HepG2 (cell line): ENCODE measurements around the gene CD28. TPM values are rescaled to one million over a fixed set of nuclear protein-coding genes. Genes with fewer than 3 reads are reported as not detected.

Experiments used
- ATAC-seq: fragments of 200-7000 bp; cut with Tn5 transposase; 3 replicates; pipeline ENCODE4 v1.9.1; 2020; ENCODE audit warnings: mild to moderate bottlenecking, moderate library complexity
- BruUV-seq: library from RNA; stranded (reverse); fragments of 400-500 nt; replicated peaks from 2 replicates; lab custom pipeline; 2021; lab: Mats Ljungman, UMichigan
- CTCF ChIA-PET: fragments of 300-600 bp; formaldehyde crosslinking; extraction: SDS; loops from one replicate; lab custom pipeline; 2021; ENCODE audit warnings: low total read pairs, inconsistent platforms, low intra/inter-chr PET ratio; lab: Yijun Ruan, JAX
- POLR2A ChIA-PET: fragments of 350-600 bp; sonication (Branson Sonifier 250); formaldehyde crosslinking; loops from one replicate; lab custom pipeline; 2020; ENCODE audit warnings: antibody characterized with exemption, inconsistent platforms; lab: Yijun Ruan, JAX
- DNase-seq: peaks from one replicate; pipeline ENCODE4 v3.0.0-alpha.2; 2015; ENCODE audit warnings: low spot score
- FAIRE-seq: peaks from 3 replicates; lab custom pipeline; 2011; peaks lifted over from hg19 to GRCh38; lab: Jason Lieb, UNC
- H2AFZ ChIP-seq: one replicate; pipeline ENCODE4 v1.6.1; 2011; ENCODE audit warnings: low read length, inconsistent platforms
- H3K27ac ChIP-seq: fragments of 300-600 bp; 3 replicates; pipeline ENCODE4 v1.8.0; 2011; ENCODE audit warnings: mixed run types, mild to moderate bottlenecking, mixed read lengths, low read length, inconsistent platforms; ENCODE audit not compliant: insufficient read depth; ENCODE audit errors: extremely low read length
- H3K27me3 ChIP-seq, 2 experiments: fragments of 200-600 bp in 1 of 2; 2 replicates in 1 of 2; 3 replicates in 1 of 2; pipeline versions ENCODE4 v1.6.0 to v1.8.0; 2011; ENCODE audit warnings: low read length in 2 of 2, mild to moderate bottlenecking in 2 of 2, moderate library complexity in 2 of 2, inconsistent platforms in 1 of 2; ENCODE audit not compliant: insufficient read depth in 2 of 2, control insufficient read depth in 1 of 2
- H3K36me3 ChIP-seq, 2 experiments: fragments of 200-600 bp in 1 of 2; replicated peaks in 1 of 2; 2 replicates in 1 of 2; 3 replicates in 1 of 2; pipeline versions ENCODE4 v1.5.1 to v1.8.0; 2011; ENCODE audit warnings: low read length in 2 of 2, inconsistent platforms in 1 of 2; ENCODE audit not compliant: insufficient read depth in 2 of 2, control insufficient read depth in 1 of 2
- H3K4me1 ChIP-seq: 2 replicates; pipeline ENCODE4 v1.5.1; 2012; ENCODE audit warnings: low read length, inconsistent platforms; ENCODE audit not compliant: insufficient read depth
- H3K4me2 ChIP-seq: 2 replicates; pipeline ENCODE4 v1.6.0; 2011; ENCODE audit warnings: low read depth, low read length, inconsistent platforms
- H3K4me3 ChIP-seq, 3 experiments: fragments of 200-600 bp in 1 of 3; sonication (generic), shearing (Covaris generic) in 1 of 3; replicated peaks in 1 of 3; 2 replicates each; pipeline ENCODE4 v1.5.1; 2011 to 2016; ENCODE audit warnings: low read length in 3 of 3, inconsistent platforms in 2 of 3, low read depth in 2 of 3, mild to moderate bottlenecking in 2 of 3, control low read depth in 1 of 3, mixed read lengths in 1 of 3; ENCODE audit not compliant: insufficient read depth in 1 of 3
- H3K79me2 ChIP-seq: one replicate; pipeline ENCODE4 v1.6.1; 2011; ENCODE audit warnings: low read length, inconsistent platforms; ENCODE audit not compliant: insufficient read depth
- H3K9ac ChIP-seq: 2 replicates; pipeline ENCODE4 v1.6.0; 2011; ENCODE audit warnings: mild to moderate bottlenecking, low read depth, low read length, inconsistent platforms; ENCODE audit not compliant: insufficient read depth
- H3K9me3 ChIP-seq: 2 replicates; pipeline ENCODE4 v1.5.1; 2012; ENCODE audit warnings: mild to moderate bottlenecking, low read length
- H4K20me1 ChIP-seq: 2 replicates; pipeline ENCODE4 v1.6.0; 2011; ENCODE audit warnings: inconsistent platforms, mild to moderate bottlenecking, low read length, moderate library complexity; ENCODE audit not compliant: insufficient read depth
- CENPX ChIP-seq: sonication (generic); formaldehyde crosslinking; IDR thresholded peaks from 2 replicates; pipeline ENCODE4 v1.9.0; 2021; ENCODE audit warnings: mild to moderate bottlenecking, missing genetic modification reagents, moderate library complexity
- HOXA9 ChIP-seq: sonication (generic); formaldehyde crosslinking; IDR thresholded peaks from 2 replicates; pipeline ENCODE4 v1.8.1; 2022; ENCODE audit warnings: missing genetic modification reagents, mild to moderate bottlenecking, moderate library complexity, borderline replicate concordance
- KAT8 ChIP-seq: IDR thresholded peaks from 2 replicates; pipeline ENCODE4 v1.6.1; 2016; ENCODE audit warnings: missing genetic modification reagents, missing compliant biosample characterization
- KLF13 ChIP-seq: sonication (generic); formaldehyde crosslinking; IDR thresholded peaks from 2 replicates; pipeline ENCODE4 v1.4.0; 2020; ENCODE audit warnings: mild to moderate bottlenecking, missing genetic modification reagents
- MNT ChIP-seq: fragments of 450-650 bp; IDR thresholded peaks from 2 replicates; pipeline ENCODE4 v1.6.1; 2016
- TARDBP ChIP-seq: sonication (generic); formaldehyde crosslinking; IDR thresholded peaks from 2 replicates; pipeline ENCODE4 v1.8.0; 2022; ENCODE audit warnings: mild to moderate bottlenecking, missing genetic modification reagents
- TSC22D2 ChIP-seq: sonication (generic); formaldehyde crosslinking; IDR thresholded peaks from 2 replicates; pipeline ENCODE4 v1.5.1; 2020; ENCODE audit warnings: missing genetic modification reagents, mild to moderate bottlenecking, borderline replicate concordance
- XBP1 ChIP-seq: sonication (generic); formaldehyde crosslinking; IDR thresholded peaks from 2 replicates; pipeline ENCODE4 v1.5.0; 2020; ENCODE audit warnings: missing genetic modification reagents
- ZNF205 ChIP-seq: IDR thresholded peaks from 2 replicates; pipeline ENCODE4 v1.6.1; 2018; ENCODE audit warnings: missing biosample characterization, missing genetic modification reagents
- ZNF274 ChIP-seq: sonication (generic); formaldehyde crosslinking; IDR thresholded peaks from 2 replicates; pipeline ENCODE4 v1.5.1; 2020; ENCODE audit warnings: mild to moderate bottlenecking, missing genetic modification reagents
- ZNF546 ChIP-seq: sonication (generic); formaldehyde crosslinking; conservative IDR thresholded peaks from 2 replicates; pipeline ENCODE4 v1.8.1; 2023; ENCODE audit warnings: mild to moderate bottlenecking, missing genetic modification reagents
- ZNF740 ChIP-seq: sonication (generic); formaldehyde crosslinking; IDR thresholded peaks from 2 replicates; pipeline ENCODE4 v1.4.0; 2020; ENCODE audit warnings: missing genetic modification reagents
- in situ Hi-C: cut with HindIII; loops from 2 replicates; pipeline ENCODE4 v1.10.0; 2017; ENCODE audit warnings: low pct_unique_long_range_greater_than_20kb; ENCODE audit not compliant: extremely low pct_ligation_motif_present
- intact Hi-C: fragments of 100-400 bp; cut with micrococcal nuclease; formaldehyde crosslinking; loops from one replicate; pipeline ENCODE4 v1.10.0; 2022; ENCODE audit not compliant: unreplicated experiment
- polyA plus RNA-seq, 8 experiments: library from polyadenylated mRNA; depleted of rRNA in 3 of 8; stranded (reverse) in 7 of 8; unstranded in 1 of 8; fragments of >200 nt; fragmentation: Illumina TruSeq in 4 of 8; extraction: Trizol in 4 of 8; gene quantifications; 2 replicates each; pipeline versions ENCODE4 v1.2.1 to v1.2.3, GENCODE V29; 2011 to 2016; ENCODE audit warnings: low read depth in 4 of 8, missing spikeins in 1 of 8, mixed read lengths in 1 of 8; ENCODE audit not compliant: insufficient read depth in 1 of 8
- total RNA-seq, 5 experiments: library from RNA; depleted of rRNA; stranded (reverse); fragments of >200 nt; fragmentation: Illumina TruSeq; extraction: Trizol; gene quantifications; 2 replicates each; pipeline ENCODE4 v1.2.3, GENCODE V29; 2016; ENCODE audit warnings: low read depth in 1 of 5
- TF ChIP-seq, protein P1 (sequence below): sonication (generic); formaldehyde crosslinking; IDR thresholded peaks from 2 replicates; pipeline ENCODE4 v1.5.1; 2020; ENCODE audit warnings: mild to moderate bottlenecking, missing genetic modification reagents, borderline replicate concordance
- TF ChIP-seq, protein P2 (sequence below), 2 experiments: fragments of 450-650 bp in 1 of 2; sonication (generic) in 1 of 2; formaldehyde crosslinking; IDR thresholded peaks; 2 replicates each; pipeline versions ENCODE4 v1.5.0 to v1.8.0; 2020 to 2022; ENCODE audit warnings: mild to moderate bottlenecking in 1 of 2, missing genetic modification reagents in 1 of 2

Gene CD28
- total and polyA plus RNA-seq, 2 of the 13 experiments (the other 11 are each of a cell fraction or from before 2014, with no cell fraction given): not detected

GRCh38 chr2:203662487-203662886 lies 44.0 kb upstream of the CD28 start (continued):
- TF ChIP-seq, protein P1, sequence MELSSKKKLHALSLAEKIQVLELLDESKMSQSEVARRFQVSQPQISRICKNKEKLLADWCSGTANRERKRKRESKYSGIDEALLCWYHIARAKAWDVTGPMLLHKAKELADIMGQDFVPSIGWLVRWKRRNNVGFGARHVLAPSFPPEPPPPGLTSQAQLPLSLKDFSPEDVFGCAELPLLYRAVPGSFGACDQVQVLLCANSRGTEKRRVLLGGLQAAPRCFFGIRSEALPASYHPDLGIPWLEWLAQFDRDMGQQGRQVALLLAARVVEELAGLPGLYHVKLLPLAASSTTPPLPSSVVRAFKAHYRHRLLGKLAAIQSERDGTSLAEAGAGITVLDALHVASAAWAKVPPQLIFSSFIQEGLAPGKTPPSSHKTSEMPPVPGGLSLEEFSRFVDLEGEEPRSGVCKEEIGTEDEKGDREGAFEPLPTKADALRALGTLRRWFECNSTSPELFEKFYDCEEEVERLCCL (CRISPR knock-in tag): no peak

GRCh38 chr2:203662951-203663350 lies 43.5 kb upstream of the CD28 start:
- no peak for FAIRE-seq
- no peaks in the 10 kb centered on the region for H3K36me3 ChIP-seq
- H4K20me1 ChIP-seq: no peaks in the 10 kb centered on the region
- H3K4me1 ChIP-seq: peaks cover 40% of the 10 kb centered on the region
- no peaks in the 10 kb centered on the region for H3K79me2 ChIP-seq
- no peaks in the 10 kb centered on the region for H3K9me3 ChIP-seq
- no peaks in the 10 kb centered on the region for H3K27me3 ChIP-seq
- ATAC-seq: peak; percentile 48; the same call in 2 of the 3 replicates
- no peak for DNase-seq
- H3K9ac ChIP-seq: no peak overlapping the region
- in situ Hi-C loops (loop anchor here (25.0 kb wide), 1 partner anchor 426 kb away; the partner anchor contains the start of gene CYP20A1), intact Hi-C loops (no loop called here)
- ChIA-PET CTCF (no interaction called here), POLR2A (no interaction called here)
- no peak overlapping the region for H2AFZ ChIP-seq
- no peak overlapping the region for H3K27ac ChIP-seq
- H3K4me2 ChIP-seq: peak overlapping the region; percentile 6; the same call in 1 of the 2 replicates
- H3K4me3 ChIP-seq: no peak overlapping the region
- TF ChIP-seq ZNF205 (CRISPR knock-in tag) (no peak), ZNF740 (CRISPR knock-in tag) (no peak), CENPX (no peak), KAT8 (CRISPR knock-in tag) (no peak), HOXA9 (no peak), ZNF274 (CRISPR knock-in tag) (no peak), ZNF546 (CRISPR knock-in tag) (no peak), XBP1 (no peak), TARDBP (CRISPR knock-in tag) (no peak), KLF13 (CRISPR knock-in tag) (no peak), MNT (no peak), TSC22D2 (CRISPR knock-in tag) (no peak)
- TF ChIP-seq, protein P2, sequence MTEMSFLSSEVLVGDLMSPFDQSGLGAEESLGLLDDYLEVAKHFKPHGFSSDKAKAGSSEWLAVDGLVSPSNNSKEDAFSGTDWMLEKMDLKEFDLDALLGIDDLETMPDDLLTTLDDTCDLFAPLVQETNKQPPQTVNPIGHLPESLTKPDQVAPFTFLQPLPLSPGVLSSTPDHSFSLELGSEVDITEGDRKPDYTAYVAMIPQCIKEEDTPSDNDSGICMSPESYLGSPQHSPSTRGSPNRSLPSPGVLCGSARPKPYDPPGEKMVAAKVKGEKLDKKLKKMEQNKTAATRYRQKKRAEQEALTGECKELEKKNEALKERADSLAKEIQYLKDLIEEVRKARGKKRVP (CRISPR knock-in tag; IDR thresholded peaks at IDR 0.05): no peak
- BruUV-seq: no TSS peak
